HCT116 (cell line): ENCODE measurements around the gene RNF182. TPM values are rescaled to one million over a fixed set of nuclear protein-coding genes. Genes with fewer than 3 reads are reported as not detected.
A peak's percentile ranks its signal among the peaks of the same experiment; 100 is the strongest.

Source experiments
- ATAC-seq: fragments of 200-7000 bp; cut with Tn5 transposase; 2 replicates; pipeline ENCODE4 v1.9.1; 2020; ENCODE audit warnings: mild to moderate bottlenecking, moderate library complexity
- BruUV-seq: library from RNA; stranded (reverse); fragments of 400-500 nt; replicated peaks from 2 replicates; lab custom pipeline; 2021; lab: Mats Ljungman, UMichigan
- CTCF ChIA-PET: fragments of 300-600 bp; sonication (Branson Sonifier 250); formaldehyde crosslinking; loops from one replicate; lab custom pipeline; 2021; ENCODE audit warnings: antibody characterized with exemption; lab: Charles Lee
- POLR2A ChIA-PET: fragments of 300-600, 350-600 bp; sonication (Branson Sonifier 250); formaldehyde crosslinking; loops from one replicate; lab custom pipeline; 2021; ENCODE audit warnings: antibody characterized with exemption; lab: Charles Lee
- RAD21 ChIA-PET, 2 experiments: fragments of 300-600 bp; sonication (Branson Sonifier 250); formaldehyde crosslinking; loops; one replicate each; lab custom pipeline; 2023; ENCODE audit warnings: low total read pairs in 2 of 2; ENCODE audit not compliant: uncharacterized antibody in 2 of 2, unreplicated experiment in 2 of 2, low non-redundant PET in 1 of 2; lab: Charles Lee
- DNase-seq: peaks from one replicate; pipeline ENCODE4 v3.0.0-alpha.2; 2010; ENCODE audit warnings: low read depth, low spot score
- H2AFZ ChIP-seq: fragments of 200-600 bp; shearing (Covaris generic), sonication (generic); 2 replicates; pipeline ENCODE4 v1.6.1; 2017; ENCODE audit warnings: low read depth, mixed run types, mixed read lengths, antibody characterized with exemption, low read length; ENCODE audit not compliant: poor library complexity, severe bottlenecking
- H3K27ac ChIP-seq: 2 replicates; pipeline ENCODE4 v1.5.1; 2012; ENCODE audit warnings: low read depth, low read length
- H3K27me3 ChIP-seq: fragments of 200-600 bp; sonication (generic); 2 replicates; pipeline ENCODE4 v1.6.1; 2016; ENCODE audit warnings: mixed run types, low read length, mixed read lengths; ENCODE audit not compliant: insufficient read depth
- H3K36me3 ChIP-seq, 2 experiments: fragments of 200-500 bp in 1 of 2; fragments of 200-600 bp in 1 of 2; sonication (Bioruptor generic) in 1 of 2; sonication (generic) in 1 of 2; 2 replicates each; pipeline versions ENCODE4 v1.5.1 to v1.6.1; 2014 to 2016; ENCODE audit warnings: low read length in 2 of 2, inconsistent platforms in 1 of 2, mixed read lengths in 1 of 2, mixed run types in 1 of 2; ENCODE audit not compliant: insufficient read depth in 2 of 2, control insufficient read depth in 1 of 2
- H3K4me1 ChIP-seq, 2 experiments: fragments of 200-600 bp in 1 of 2; sonication (generic) in 1 of 2; 2 replicates each; pipeline versions ENCODE4 v1.5.1 to v1.6.1; 2012 to 2017; ENCODE audit warnings: low read length in 2 of 2, inconsistent platforms in 1 of 2, mild to moderate bottlenecking in 1 of 2, mixed read lengths in 1 of 2, mixed run types in 1 of 2, moderate library complexity in 1 of 2; ENCODE audit not compliant: insufficient read depth in 2 of 2, control insufficient read depth in 1 of 2
- H3K4me2 ChIP-seq: fragments of 200-600 bp; sonication (generic); 2 replicates; pipeline ENCODE4 v1.6.1; 2017; ENCODE audit warnings: mixed run types, low read length, mixed read lengths
- H3K4me3 ChIP-seq, 2 experiments: fragments of 200-600 bp in 1 of 2; sonication (generic) in 1 of 2; replicated peaks in 1 of 2; 2 replicates each; pipeline ENCODE4 v1.5.1; 2011 to 2016; ENCODE audit warnings: low read length in 2 of 2, control low read depth in 1 of 2, low read depth in 1 of 2, mild to moderate bottlenecking in 1 of 2, mixed read lengths in 1 of 2, mixed run types in 1 of 2
- H3K79me2 ChIP-seq: fragments of 200-600 bp; sonication (generic); 2 replicates; pipeline ENCODE4 v1.6.1; 2017; ENCODE audit warnings: mild to moderate bottlenecking, mixed run types, low read length, moderate library complexity, mixed read lengths; ENCODE audit not compliant: insufficient read depth
- H3K9ac ChIP-seq: fragments of 200-600 bp; sonication (generic); 2 replicates; pipeline ENCODE4 v1.6.1; 2016; ENCODE audit warnings: low read length, mixed read lengths
- H3K9me2 ChIP-seq: fragments of 200-600 bp; sonication (generic), shearing (Covaris generic); 2 replicates; pipeline ENCODE4 v1.6.1; 2017; ENCODE audit warnings: mixed run types, mild to moderate bottlenecking, moderate library complexity; ENCODE audit not compliant: insufficient read depth
- H3K9me3 ChIP-seq, 2 experiments: fragments of 200-500 bp in 1 of 2; fragments of 200-600 bp in 1 of 2; sonication (Bioruptor generic) in 1 of 2; sonication (generic) in 1 of 2; 2 replicates each; pipeline ENCODE4 v1.6.1; 2014 to 2017; ENCODE audit warnings: low read length in 2 of 2, mixed read lengths in 2 of 2, inconsistent platforms in 1 of 2, low read depth in 1 of 2, mild to moderate bottlenecking in 1 of 2, mixed run types in 1 of 2, moderate library complexity in 1 of 2; ENCODE audit not compliant: control insufficient read depth in 1 of 2, insufficient read depth in 1 of 2
- H4K20me1 ChIP-seq: fragments of 200-600 bp; sonication (generic), shearing (Covaris generic); 2 replicates; pipeline ENCODE4 v1.6.1; 2017; ENCODE audit warnings: mixed run types, mild to moderate bottlenecking, moderate library complexity; ENCODE audit not compliant: insufficient read depth
- ATF3 ChIP-seq: IDR thresholded peaks from 2 replicates; pipeline ENCODE4 v1.6.1; 2012
- CBX3 ChIP-seq: IDR thresholded peaks from 2 replicates; pipeline ENCODE4 v1.6.1; 2012; ENCODE audit warnings: low read depth
- CEBPB ChIP-seq: IDR thresholded peaks from 2 replicates; pipeline ENCODE4 v1.6.1; 2012; ENCODE audit warnings: low read depth
- CTCF ChIP-seq, 3 experiments: fragments of 200-600 bp in 1 of 3; sonication (generic) in 1 of 3; IDR thresholded peaks in 2 of 3; conservative IDR thresholded peaks in 1 of 3; 2 replicates each; pipeline ENCODE4 v1.5.1; 2012 to 2017; ENCODE audit warnings: low read depth in 2 of 3, low read length in 2 of 3, antibody characterized with exemption in 1 of 3, borderline replicate concordance in 1 of 3, control low read depth in 1 of 3, mild to moderate bottlenecking in 1 of 3, mixed read lengths in 1 of 3, mixed run types in 1 of 3, moderate library complexity in 1 of 3; ENCODE audit not compliant: insufficient read depth in 1 of 3
- EZH2phosphoT487 ChIP-seq: fragments of 200-600 bp; IDR thresholded peaks from 2 replicates; pipeline ENCODE4 v1.6.1; 2018; ENCODE audit warnings: antibody characterized with exemption, borderline replicate concordance
- FOSL1 ChIP-seq: IDR thresholded peaks from 2 replicates; pipeline ENCODE4 v1.6.1; 2012; ENCODE audit warnings: low read depth
- JUND ChIP-seq: IDR thresholded peaks from 2 replicates; pipeline ENCODE4 v1.6.1; 2012
- MAX ChIP-seq: IDR thresholded peaks from 2 replicates; pipeline ENCODE4 v1.6.1; 2012
- POLR2A ChIP-seq: IDR thresholded peaks from 2 replicates; pipeline ENCODE4 v1.7.0; 2011; ENCODE audit warnings: borderline replicate concordance; ENCODE audit not compliant: insufficient read depth, insufficient read length; ENCODE audit errors: extremely low read depth
- REST ChIP-seq: IDR thresholded peaks from 2 replicates; pipeline ENCODE4 v1.6.1; 2012; ENCODE audit warnings: low read depth
- SP1 ChIP-seq: IDR thresholded peaks from 2 replicates; pipeline ENCODE4 v1.6.1; 2012; ENCODE audit warnings: low read depth
- SRF ChIP-seq: IDR thresholded peaks from 2 replicates; pipeline ENCODE4 v1.6.1; 2012; ENCODE audit warnings: low read depth
- TCF7L2 ChIP-seq: IDR thresholded peaks from 2 replicates; pipeline ENCODE4 v1.7.0; 2011; ENCODE audit warnings: borderline replicate concordance, inconsistent platforms; ENCODE audit not compliant: insufficient read depth, insufficient read length; ENCODE audit errors: extremely low read depth
- ZBTB33 ChIP-seq: IDR thresholded peaks from 2 replicates; pipeline ENCODE4 v1.6.1; 2011; ENCODE audit warnings: mild to moderate bottlenecking, low read length, moderate library complexity; ENCODE audit not compliant: insufficient replicate concordance; ENCODE audit errors: extremely low read depth
- ZFX ChIP-seq: fragments of 450-650 bp; IDR thresholded peaks from 2 replicates; pipeline ENCODE4 v1.6.1; 2017
- ZNF274 ChIP-seq: fragments of 200-500 bp; sonication (Bioruptor generic); IDR thresholded peaks from 2 replicates; pipeline ENCODE4 v1.6.1; 2014; ENCODE audit warnings: mild to moderate bottlenecking, low read depth, low read length, inconsistent platforms
- intact Hi-C: fragments of 100-400 bp; cut with micrococcal nuclease; formaldehyde crosslinking; loops from 2 replicates; pipeline ENCODE4 v1.10.0; 2022
- total RNA-seq: library from RNA; stranded (reverse); gene quantifications from one replicate; pipeline ENCODE4 v1.2.1, GENCODE V29; 2021; ENCODE audit not compliant: unreplicated experiment

The RNF182 gene
- total RNA-seq, 1 experiment from 2014 or later: 6.5 TPM

GRCh38 chr6:13953061-13953705 lies 28.4 kb downstream of the RNF182 start (continued):
- 0 out of 2 replicates have a peak, but pooled peaks have one; percentile 37 for TF ChIP-seq SRF
- TF ChIP-seq CBX3: peak; percentile 45; the same call in 1 of the 2 replicates
- no peak for TF ChIP-seq POLR2A
- peak; percentile 70 for TF ChIP-seq SP1

GRCh38 chr6:13965582-13966127 lies 40.9 kb downstream of the RNF182 start:
- RAD21 ChIA-PET: no interaction called here
- Histone ChIP-seq H3K9me3 (peaks cover 3 to 4% of the 10 kb centered on the region in 2 experiments; a peak in 2 of 4 replicates), H2AFZ (no peak overlapping the region)
- TF ChIP-seq MAX (no peak), EZH2phosphoT487 (no peak), CEBPB (no peak), ZBTB33 (no peak), REST (no peak), FOSL1 (no peak), ZNF274 (no peak), CTCF (IDR thresholded peaks at IDR 0.05 in 2 of 3, conservative IDR thresholded peaks at IDR 0.05 in 1 of 3; ENCODE audit: borderline replicate concordance in 1 of 3, insufficient read depth in 1 of 3, low read depth in 2 of 3, low read length in 2 of 3) (no peak), TCF7L2 (no peak), ATF3 (no peak), CBX3 (no peak), SP1 (no peak), ZFX (no peak), JUND (no peak), POLR2A (no peak)

More at GRCh38 chr6:13965582-13966127, 40.9 kb downstream of the RNF182 start:
- Histone ChIP-seq H3K4me2 (no peak overlapping the region), H3K4me3 (no peak overlapping the region), H3K27me3 (no peaks in the 10 kb centered on the region), H3K36me3 (no peaks in the 10 kb centered on the region), H3K79me2 (no peaks in the 10 kb centered on the region), H3K9ac (no peak overlapping the region), H3K27ac (no peak overlapping the region), H3K4me1 (no peaks in the 10 kb centered on the region), H4K20me1 (no peaks in the 10 kb centered on the region), H3K9me2 (no peaks in the 10 kb centered on the region)
- ATAC-seq (no peak), DNase-seq (no peak)
- no TSS peak for BruUV-seq
- CTCF ChIA-PET: no interaction called here
- POLR2A ChIA-PET: no interaction called here
- intact Hi-C loops: no loop called here
